Osteoblast (primary cell): ENCODE data around the gene DYNC1I1. TPM values are rescaled to one million over a fixed set of nuclear protein-coding genes. Genes with fewer than 3 reads are reported as not detected.
A peak's percentile ranks its signal among the peaks of the same experiment; 100 is the strongest.

Experiments used
- DNase-seq: peaks from one replicate; pipeline ENCODE4 v3.0.0; 2011; ENCODE audit warnings: low spot score, mixed read lengths; ENCODE audit not compliant: insufficient read length; ENCODE audit errors: missing footprints
- H2AFZ ChIP-seq: 2 replicates; pipeline ENCODE4 v1.6.0; 2011; ENCODE audit warnings: mild to moderate bottlenecking, low read length
- H3K27ac ChIP-seq: 2 replicates; pipeline ENCODE4 v1.5.1; 2011; ENCODE audit warnings: mild to moderate bottlenecking, low read depth, low read length, moderate library complexity
- H3K27me3 ChIP-seq: 2 replicates; pipeline ENCODE4 v1.6.0; 2012; ENCODE audit warnings: mild to moderate bottlenecking, control low read depth, inconsistent platforms, low read length, moderate library complexity; ENCODE audit not compliant: insufficient read depth
- H3K36me3 ChIP-seq: 2 replicates; pipeline ENCODE4 v1.5.1; 2011; ENCODE audit warnings: mild to moderate bottlenecking, low read length, control low read depth, moderate library complexity; ENCODE audit not compliant: insufficient read depth
- H3K4me1 ChIP-seq: 2 replicates; pipeline ENCODE4 v1.5.1; 2011; ENCODE audit warnings: mild to moderate bottlenecking, low read length, control low read depth, moderate library complexity; ENCODE audit not compliant: insufficient read depth
- H3K4me2 ChIP-seq: 2 replicates; pipeline ENCODE4 v1.6.0; 2011; ENCODE audit warnings: mild to moderate bottlenecking, low read length; ENCODE audit not compliant: insufficient read depth
- H3K4me3 ChIP-seq: fragments of 200-600 bp; sonication (generic); 3 replicates; pipeline ENCODE4 v1.5.1; 2012; ENCODE audit warnings: mild to moderate bottlenecking, low read length, inconsistent platforms; ENCODE audit not compliant: insufficient read depth
- H3K79me2 ChIP-seq: 2 replicates; pipeline ENCODE4 v1.6.0; 2012; ENCODE audit warnings: mild to moderate bottlenecking, low read length, control low read depth, inconsistent platforms; ENCODE audit not compliant: insufficient read depth
- H3K9me3 ChIP-seq: 2 replicates; pipeline ENCODE4 v1.5.1; 2011; ENCODE audit warnings: low read depth, low read length, control low read depth
- H4K20me1 ChIP-seq: 2 replicates; pipeline ENCODE4 v1.6.0; 2012; ENCODE audit warnings: mild to moderate bottlenecking, low read length, control low read depth; ENCODE audit not compliant: insufficient read depth
- total RNA-seq: library from RNA; depleted of rRNA; stranded (reverse); fragments of >200 nt; gene quantifications from 2 replicates; pipeline ENCODE4 v1.2.3, GENCODE V29; 2012
- TF ChIP-seq, protein P1 (sequence below): IDR thresholded peaks from 2 replicates; pipeline ENCODE4 v1.5.1; 2011; ENCODE audit warnings: mild to moderate bottlenecking, low read depth, low read length, moderate library complexity; ENCODE audit errors: extremely low read depth

The DYNC1I1 gene
- total RNA-seq, 1 donor = 2.2 TPM

DNA sequence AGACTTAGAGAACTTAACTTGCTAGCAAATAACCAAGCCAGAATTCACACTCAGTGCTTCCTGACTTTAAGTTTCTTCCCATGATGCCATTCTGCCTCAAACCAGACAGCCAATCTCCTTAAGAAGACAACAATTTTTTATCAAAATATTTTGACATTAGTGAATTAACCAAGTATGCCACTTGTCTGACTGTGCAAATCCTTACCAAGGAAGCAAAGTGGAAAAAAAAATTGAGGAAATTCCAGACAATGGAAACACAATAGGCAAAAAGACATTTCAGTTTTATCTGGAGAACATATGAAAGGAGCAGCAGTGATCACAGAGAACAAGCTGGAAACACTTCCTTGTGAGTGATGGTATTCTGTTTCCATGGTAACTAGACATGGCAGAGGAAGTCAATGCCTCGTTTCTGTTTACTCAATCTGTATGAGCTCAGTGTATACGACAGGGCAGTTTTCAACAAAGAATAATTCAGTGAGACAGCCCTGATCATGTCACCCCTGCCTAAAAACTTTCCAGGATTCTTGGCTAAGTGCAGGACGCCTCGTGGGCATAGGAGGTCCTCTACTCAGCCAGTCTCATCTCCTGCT, 114.2 kb downstream of the DYNC1I1 start:
- Histone ChIP-seq H3K4me3 (no peak overlapping the region), H3K36me3 (no peaks in the 10 kb centered on the region), H2AFZ (no peak overlapping the region), H3K9me3 (no peaks in the 10 kb centered on the region), H3K4me2 (no peak overlapping the region), H3K4me1 (no peaks in the 10 kb centered on the region), H3K27ac (no peak overlapping the region), H4K20me1 (no peaks in the 10 kb centered on the region), H3K79me2 (no peaks in the 10 kb centered on the region), H3K27me3 (no peaks in the 10 kb centered on the region)
- no peak for DNase-seq
- TF ChIP-seq, protein P1, sequence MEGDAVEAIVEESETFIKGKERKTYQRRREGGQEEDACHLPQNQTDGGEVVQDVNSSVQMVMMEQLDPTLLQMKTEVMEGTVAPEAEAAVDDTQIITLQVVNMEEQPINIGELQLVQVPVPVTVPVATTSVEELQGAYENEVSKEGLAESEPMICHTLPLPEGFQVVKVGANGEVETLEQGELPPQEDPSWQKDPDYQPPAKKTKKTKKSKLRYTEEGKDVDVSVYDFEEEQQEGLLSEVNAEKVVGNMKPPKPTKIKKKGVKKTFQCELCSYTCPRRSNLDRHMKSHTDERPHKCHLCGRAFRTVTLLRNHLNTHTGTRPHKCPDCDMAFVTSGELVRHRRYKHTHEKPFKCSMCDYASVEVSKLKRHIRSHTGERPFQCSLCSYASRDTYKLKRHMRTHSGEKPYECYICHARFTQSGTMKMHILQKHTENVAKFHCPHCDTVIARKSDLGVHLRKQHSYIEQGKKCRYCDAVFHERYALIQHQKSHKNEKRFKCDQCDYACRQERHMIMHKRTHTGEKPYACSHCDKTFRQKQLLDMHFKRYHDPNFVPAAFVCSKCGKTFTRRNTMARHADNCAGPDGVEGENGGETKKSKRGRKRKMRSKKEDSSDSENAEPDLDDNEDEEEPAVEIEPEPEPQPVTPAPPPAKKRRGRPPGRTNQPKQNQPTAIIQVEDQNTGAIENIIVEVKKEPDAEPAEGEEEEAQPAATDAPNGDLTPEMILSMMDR = no peak

DNA sequence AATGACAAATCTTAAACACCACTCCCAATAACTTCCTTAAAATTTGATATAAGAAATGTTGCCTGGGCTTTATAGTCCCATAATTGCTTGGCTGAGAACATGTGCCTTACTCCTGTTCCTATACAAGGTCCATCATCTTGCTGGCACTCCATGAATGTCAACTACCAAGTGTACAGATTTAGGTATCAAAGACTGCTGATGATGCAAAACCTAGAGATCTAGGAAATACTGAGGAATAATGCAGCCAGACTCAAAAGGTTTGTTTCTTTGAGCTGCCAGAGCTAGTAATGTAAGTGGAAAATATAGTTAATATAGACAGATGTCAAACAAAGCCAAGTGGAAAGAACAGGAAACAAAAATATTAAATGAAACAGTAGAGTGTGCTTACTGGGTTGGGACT, 121.1 kb downstream of the DYNC1I1 start:
- Histone ChIP-seq H2AFZ (no peak overlapping the region), H3K4me3 (no peak overlapping the region), H3K4me1 (no peaks in the 10 kb centered on the region), H3K79me2 (no peaks in the 10 kb centered on the region), H3K36me3 (no peaks in the 10 kb centered on the region), H3K4me2 (no peak overlapping the region), H3K9me3 (no peaks in the 10 kb centered on the region), H3K27me3 (no peaks in the 10 kb centered on the region), H3K27ac (no peak overlapping the region), H4K20me1 (no peaks in the 10 kb centered on the region)
- DNase-seq = no peak
- TF ChIP-seq, protein P1 = no peak

DNA sequence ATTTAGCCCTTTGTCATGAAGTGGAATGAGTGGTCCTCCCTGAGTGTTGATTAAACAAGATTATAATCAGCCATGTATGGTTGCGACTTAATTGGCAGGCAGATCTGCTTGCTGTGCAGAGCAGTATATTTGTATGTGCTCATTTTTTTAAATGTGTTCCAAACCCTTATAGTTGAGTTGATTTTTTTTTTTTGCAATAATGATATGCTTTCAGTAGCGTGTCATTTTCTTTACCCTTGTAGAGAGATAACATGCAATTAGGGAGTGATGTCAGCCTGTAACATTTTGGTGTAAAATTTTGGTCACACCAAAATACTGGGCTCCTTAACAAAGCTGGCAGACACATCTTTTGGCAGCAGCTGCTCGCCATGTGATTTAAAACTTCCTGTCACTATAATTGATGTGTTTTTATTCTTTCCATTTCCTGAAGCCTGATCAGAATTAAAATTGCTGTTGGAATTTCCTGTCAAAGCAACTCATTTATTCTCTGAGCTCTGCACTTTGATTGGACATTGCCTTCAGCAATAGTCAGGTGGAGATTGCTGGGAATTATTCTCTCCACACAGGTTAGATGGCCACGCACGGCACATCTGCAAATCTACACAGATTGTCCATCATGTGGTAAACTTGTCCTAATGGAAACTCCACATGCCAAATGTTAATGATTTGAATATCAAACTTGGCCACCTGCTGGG, 125.3 kb downstream of the DYNC1I1 start:
- TF ChIP-seq, protein P1 = no peak
- Histone ChIP-seq H4K20me1 (no peaks in the 10 kb centered on the region), H3K4me1 (no peaks in the 10 kb centered on the region), H3K9me3 (no peaks in the 10 kb centered on the region), H3K27ac (no peak overlapping the region), H3K79me2 (no peaks in the 10 kb centered on the region), H3K36me3 (no peaks in the 10 kb centered on the region), H3K4me2 (no peak overlapping the region), H3K27me3 (no peaks in the 10 kb centered on the region), H2AFZ (no peak overlapping the region), H3K4me3 (no peak overlapping the region)
- DNase-seq = no peak

DNA sequence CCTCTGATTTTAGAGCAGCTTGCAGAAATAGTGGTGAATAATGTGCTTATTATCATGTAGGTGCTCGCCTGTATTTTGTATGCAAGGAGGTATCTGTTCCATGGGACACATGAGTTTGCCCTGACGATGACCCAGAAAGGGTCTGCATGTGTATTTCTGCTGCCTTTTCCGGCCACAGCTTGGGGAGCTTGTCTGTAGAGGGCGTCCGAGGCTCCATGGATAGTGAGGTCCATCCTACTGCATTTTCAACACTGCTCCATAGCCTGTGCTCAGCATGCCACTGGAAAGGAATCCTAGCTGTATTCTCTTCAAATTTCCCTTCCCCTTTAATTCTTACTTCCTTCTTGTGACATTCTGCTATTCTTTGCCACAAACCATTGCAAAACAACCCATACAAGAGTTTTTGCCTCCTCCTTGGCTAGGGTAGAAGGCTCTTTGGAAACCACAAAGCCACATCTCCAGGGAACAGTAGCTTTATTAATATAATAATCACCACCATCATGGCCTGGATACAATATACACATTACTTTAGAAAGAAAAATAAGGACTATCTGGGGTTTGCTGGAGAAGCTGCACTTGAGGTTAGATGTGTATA, 127.7 kb downstream of the DYNC1I1 start:
- Histone ChIP-seq H2AFZ (no peak overlapping the region), H3K9me3 (no peaks in the 10 kb centered on the region), H3K4me1 (no peaks in the 10 kb centered on the region), H3K36me3 (no peaks in the 10 kb centered on the region), H3K27ac (no peak overlapping the region), H3K27me3 (no peaks in the 10 kb centered on the region), H3K79me2 (no peaks in the 10 kb centered on the region), H4K20me1 (no peaks in the 10 kb centered on the region), H3K4me3 (no peak overlapping the region), H3K4me2 (no peak overlapping the region)
- DNase-seq = no peak
- TF ChIP-seq, protein P1 = peak; percentile 26
